ENCODE measurements around the gene SNX4.

GRCh38 chr3:125460233-125460632 is 59.8 kb downstream of the SNX4 start:
- TF ChIP-seq EP300 (IDR thresholded peaks at IDR 0.05) (no peak), CTCF (IDR thresholded peaks at IDR 0.05) (no peak)
